ENCODE results near the gene COL11A2.

Gene COL11A2

DNA sequence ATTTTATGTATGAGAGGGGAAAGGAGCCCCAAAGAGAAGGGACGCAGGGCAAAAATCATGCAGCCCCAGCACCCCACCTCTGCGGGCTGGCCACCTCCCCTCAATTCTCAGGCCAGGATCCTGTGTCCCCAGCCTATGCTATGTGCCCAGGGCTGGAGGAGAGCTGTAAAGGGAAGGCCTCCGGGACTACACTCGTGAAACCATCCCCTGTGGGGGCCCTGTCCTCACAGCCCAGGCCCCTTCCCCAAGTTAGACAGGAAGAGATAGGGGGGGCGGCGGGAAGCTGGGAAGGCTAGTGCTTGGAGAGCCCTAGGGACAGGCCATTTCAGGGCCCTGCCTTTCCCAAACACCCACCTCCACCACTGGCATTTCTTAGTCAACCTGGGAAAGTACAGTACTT, 1.4 kb upstream of the COL11A2 start:
- H3K9me3 ChIP-seq (ENCODE audit: insufficient read depth, low read length) = no peaks in the 10 kb centered on the region
- H3K9ac ChIP-seq (ENCODE audit: low read length) = no peak overlapping the region
- TF ChIP-seq EZH2phosphoT487 (conservative IDR thresholded peaks at IDR 0.05; ENCODE audit: low read length) = no peak
- TF ChIP-seq, protein P1, sequence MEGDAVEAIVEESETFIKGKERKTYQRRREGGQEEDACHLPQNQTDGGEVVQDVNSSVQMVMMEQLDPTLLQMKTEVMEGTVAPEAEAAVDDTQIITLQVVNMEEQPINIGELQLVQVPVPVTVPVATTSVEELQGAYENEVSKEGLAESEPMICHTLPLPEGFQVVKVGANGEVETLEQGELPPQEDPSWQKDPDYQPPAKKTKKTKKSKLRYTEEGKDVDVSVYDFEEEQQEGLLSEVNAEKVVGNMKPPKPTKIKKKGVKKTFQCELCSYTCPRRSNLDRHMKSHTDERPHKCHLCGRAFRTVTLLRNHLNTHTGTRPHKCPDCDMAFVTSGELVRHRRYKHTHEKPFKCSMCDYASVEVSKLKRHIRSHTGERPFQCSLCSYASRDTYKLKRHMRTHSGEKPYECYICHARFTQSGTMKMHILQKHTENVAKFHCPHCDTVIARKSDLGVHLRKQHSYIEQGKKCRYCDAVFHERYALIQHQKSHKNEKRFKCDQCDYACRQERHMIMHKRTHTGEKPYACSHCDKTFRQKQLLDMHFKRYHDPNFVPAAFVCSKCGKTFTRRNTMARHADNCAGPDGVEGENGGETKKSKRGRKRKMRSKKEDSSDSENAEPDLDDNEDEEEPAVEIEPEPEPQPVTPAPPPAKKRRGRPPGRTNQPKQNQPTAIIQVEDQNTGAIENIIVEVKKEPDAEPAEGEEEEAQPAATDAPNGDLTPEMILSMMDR (IDR thresholded peaks at IDR 0.05; ENCODE audit: insufficient read depth, low read length, poor library complexity, severe bottlenecking) = no peak
- no peak overlapping the region for H3K27ac ChIP-seq (ENCODE audit: low read depth, low read length)
- peaks cover 16% of the 10 kb centered on the region; the same call in 1 of the 2 replicates for H3F3A ChIP-seq (ENCODE audit: insufficient read depth)
- H3K27me3 ChIP-seq (ENCODE audit: low read length) = no peaks in the 10 kb centered on the region
- no peak overlapping the region for H2AFZ ChIP-seq (ENCODE audit: low read depth, low read length, severe bottlenecking)
- no peaks in the 10 kb centered on the region for H4K20me1 ChIP-seq (ENCODE audit: low read depth, low read length)
- peaks cover 10% of the 10 kb centered on the region for H3K36me3 ChIP-seq (ENCODE audit: low read length)
- no peak overlapping the region for H3K4me3 ChIP-seq (ENCODE audit: insufficient read depth, low read length, poor library complexity, severe bottlenecking)
- no peaks in the 10 kb centered on the region for H3K9me2 ChIP-seq (replicated peaks; ENCODE audit: insufficient read depth, low read length)
- no peak overlapping the region for H3K4me2 ChIP-seq (ENCODE audit: low read depth, low read length, poor library complexity, severe bottlenecking)
- H3K79me2 ChIP-seq (ENCODE audit: insufficient read depth, low read length) = peaks cover 6% of the 10 kb centered on the region; the same call in 1 of the 2 replicates

DNA sequence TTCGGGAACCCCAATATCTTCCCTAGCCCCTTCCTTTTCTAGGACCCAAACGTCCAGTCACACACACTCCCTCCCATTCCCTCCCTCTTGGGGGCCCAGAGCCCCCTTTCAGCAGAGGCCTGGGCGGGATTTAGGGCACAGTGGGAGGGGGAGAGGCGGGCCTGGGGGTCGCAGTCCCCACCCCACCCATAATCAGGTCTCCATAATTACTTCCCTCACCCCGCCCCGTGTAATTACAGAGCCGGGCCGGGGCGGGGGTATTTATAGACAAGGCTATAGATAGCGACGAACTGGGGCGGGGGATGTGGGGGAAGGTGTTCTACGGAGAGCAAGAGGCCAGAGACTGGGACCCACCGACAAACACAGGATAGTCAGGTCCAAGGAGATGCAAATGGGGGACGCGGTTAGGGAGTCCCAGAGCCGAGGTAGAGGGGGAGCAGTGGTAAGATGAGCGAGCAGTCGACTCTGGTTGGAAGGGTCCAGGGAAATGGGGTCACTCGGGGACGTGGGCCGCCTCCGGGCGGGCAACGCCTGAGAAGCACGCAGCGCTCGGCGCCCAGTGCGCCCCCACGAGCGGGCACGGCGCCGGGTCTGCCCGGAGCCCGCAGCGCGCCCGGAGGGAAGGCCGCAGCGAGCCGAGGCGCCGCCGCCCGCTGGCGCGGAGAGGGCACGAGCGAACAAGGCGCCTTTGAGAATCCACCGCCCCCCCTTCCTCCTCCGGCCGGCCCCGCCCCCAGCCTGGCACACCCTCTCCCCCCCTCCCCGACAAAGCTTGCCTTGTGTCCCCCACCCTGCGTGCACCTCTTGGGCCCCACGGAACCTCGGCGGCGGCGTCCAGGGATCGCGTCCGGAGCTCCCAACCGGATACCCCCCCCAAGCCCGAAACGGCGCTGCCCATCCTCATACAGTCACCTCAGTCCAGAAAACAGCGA, 670 bp upstream of the COL11A2 start:
- H3K79me2 ChIP-seq (ENCODE audit: insufficient read depth, low read length) = peaks cover under 1% of the 10 kb centered on the region; the same call in 1 of the 2 replicates
- H3K36me3 ChIP-seq (ENCODE audit: low read length) = peaks cover 10% of the 10 kb centered on the region
- no peaks in the 10 kb centered on the region for H4K20me1 ChIP-seq (ENCODE audit: low read depth, low read length)
- no peaks in the 10 kb centered on the region for H3K27me3 ChIP-seq (ENCODE audit: low read length)
- H3K4me2 ChIP-seq (ENCODE audit: low read depth, low read length, poor library complexity, severe bottlenecking) = no peak overlapping the region
- H3K4me3 ChIP-seq (ENCODE audit: insufficient read depth, low read length, poor library complexity, severe bottlenecking) = no peak overlapping the region
- H3K9me3 ChIP-seq (ENCODE audit: insufficient read depth, low read length) = no peaks in the 10 kb centered on the region
- no peak for TF ChIP-seq EZH2phosphoT487 (conservative IDR thresholded peaks at IDR 0.05; ENCODE audit: low read length)
- TF ChIP-seq, protein P1 (IDR thresholded peaks at IDR 0.05; ENCODE audit: insufficient read depth, low read length, poor library complexity, severe bottlenecking) = no peak
- no peaks in the 10 kb centered on the region for H3K9me2 ChIP-seq (replicated peaks; ENCODE audit: insufficient read depth, low read length)
- peaks cover 10% of the 10 kb centered on the region; the same call in 1 of the 2 replicates for H3F3A ChIP-seq (ENCODE audit: insufficient read depth)
- H2AFZ ChIP-seq (ENCODE audit: low read depth, low read length, severe bottlenecking) = no peak overlapping the region
- no peak overlapping the region for H3K9ac ChIP-seq (ENCODE audit: low read length)
- H3K27ac ChIP-seq (ENCODE audit: low read depth, low read length) = no peak overlapping the region

DNA sequence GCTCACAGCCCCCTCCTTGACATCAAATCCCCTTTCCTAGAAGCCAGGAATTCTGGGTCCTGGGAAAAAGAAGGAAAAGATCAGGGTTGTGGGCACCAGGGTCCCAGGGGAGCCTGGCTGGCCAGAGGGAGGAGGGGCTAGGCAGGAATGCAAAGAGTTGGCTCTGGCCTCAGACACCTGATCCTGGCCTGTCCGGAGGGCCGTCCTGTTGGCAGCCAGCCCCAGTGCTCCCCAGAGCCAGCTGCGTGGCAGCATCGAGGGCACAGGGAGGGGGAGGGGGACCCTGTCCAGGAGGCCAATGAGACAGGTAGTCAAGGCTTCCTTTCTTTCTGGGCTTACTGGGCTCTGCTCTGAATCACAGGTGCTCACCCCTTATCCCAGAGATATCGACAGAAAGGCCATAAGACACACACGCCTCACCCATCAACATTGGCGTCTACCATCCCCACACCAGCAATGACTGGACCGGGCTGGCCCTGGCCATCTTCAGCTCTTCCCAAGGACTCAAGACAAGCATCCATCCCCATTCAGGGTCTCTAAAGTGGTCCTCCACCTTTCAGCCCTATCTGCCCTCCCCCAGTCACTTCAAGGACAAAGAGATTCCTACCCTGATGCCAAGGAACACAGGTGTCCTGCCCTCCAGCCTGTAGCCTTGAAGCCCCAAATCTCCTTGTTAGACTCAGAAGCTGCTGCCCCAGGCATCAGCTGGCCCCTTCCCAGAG, 723 bp downstream of the COL11A2 start:
- TF ChIP-seq, protein P1 (IDR thresholded peaks at IDR 0.05; ENCODE audit: insufficient read depth, low read length, poor library complexity, severe bottlenecking) = no peak
- TF ChIP-seq EZH2phosphoT487 (conservative IDR thresholded peaks at IDR 0.05; ENCODE audit: low read length) = no peak
- no peaks in the 10 kb centered on the region for H3K9me2 ChIP-seq (replicated peaks; ENCODE audit: insufficient read depth, low read length)

More for the DNA sequence above, 723 bp downstream of the COL11A2 start:
- Histone ChIP-seq H3K27ac (ENCODE audit: low read depth, low read length) (no peak overlapping the region), H3F3A (ENCODE audit: insufficient read depth) (no peaks in the 10 kb centered on the region), H3K4me3 (ENCODE audit: insufficient read depth, low read length, poor library complexity, severe bottlenecking) (no peak overlapping the region), H3K36me3 (ENCODE audit: low read length) (peaks cover 2% of the 10 kb centered on the region; the same call in 1 of the 2 replicates), H3K27me3 (ENCODE audit: low read length) (no peaks in the 10 kb centered on the region), H3K9ac (ENCODE audit: low read length) (no peak overlapping the region), H3K4me2 (ENCODE audit: low read depth, low read length, poor library complexity, severe bottlenecking) (no peak overlapping the region), H2AFZ (ENCODE audit: low read depth, low read length, severe bottlenecking) (no peak overlapping the region), H4K20me1 (ENCODE audit: low read depth, low read length) (no peaks in the 10 kb centered on the region), H3K9me3 (ENCODE audit: insufficient read depth, low read length) (no peaks in the 10 kb centered on the region), H3K79me2 (ENCODE audit: insufficient read depth, low read length) (no peaks in the 10 kb centered on the region)

Data from SU-DHL-6 (cell line).